H1 (cell line): ENCODE data around the gene ETFB. TPM values are rescaled to one million over a fixed set of nuclear protein-coding genes. Genes with fewer than 3 reads are reported as not detected.

Experiments used
- CHD2 ChIP-seq: IDR thresholded peaks from 2 replicates; pipeline ENCODE4 v1.6.1; 2012; ENCODE audit warnings: low read length, improper control_type of control experiment
- E2F6 ChIP-seq: IDR thresholded peaks from 2 replicates; pipeline ENCODE4 v1.6.1; 2012; ENCODE audit warnings: inconsistent platforms
- HDAC2 ChIP-seq, 2 experiments: fragments of 300-600 bp in 1 of 2; sonication (generic) in 1 of 2; IDR thresholded peaks; 2 replicates each; pipeline ENCODE4 v1.6.1; 2011 to 2012; ENCODE audit warnings: low read depth in 2 of 2, low read length in 2 of 2, mild to moderate bottlenecking in 2 of 2, moderate library complexity in 2 of 2, borderline replicate concordance in 1 of 2, inconsistent platforms in 1 of 2
- POLR2A ChIP-seq, 2 experiments: IDR thresholded peaks; 1 replicate in 1 of 2; 2 replicates in 1 of 2; pipeline ENCODE4 v1.6.1; 2011; ENCODE audit warnings: low read depth in 2 of 2, low read length in 2 of 2, mild to moderate bottlenecking in 2 of 2; ENCODE audit errors: control extremely low read depth in 1 of 2
- polyA plus RNA-seq, 7 experiments: library from polyadenylated mRNA; depleted of rRNA in 3 of 7; stranded (reverse) in 5 of 7; unstranded in 2 of 7; fragments of >200 nt in 5 of 7; fragments of 200-250 nt in 2 of 7; gene quantifications; 1 replicate in 5 of 7; 2 replicates in 1 of 7; 4 replicates in 1 of 7; pipeline versions ENCODE4 v1.2.1 to v1.2.3, GENCODE V29; 2011 to 2013; ENCODE audit warnings: missing spikeins in 2 of 7, mixed read lengths in 2 of 7
- total RNA-seq: library from RNA; stranded (reverse); fragmentation: NEBNext Ultra II Directional; extraction: Animal tissue kit (Norgen Biotek cat#: 25700); gene quantifications from 2 replicates; pipeline ENCODE4 v1.2.1, GENCODE V29; 2021

Gene ETFB
- total and polyA plus RNA-seq, 2 of the 8 experiments (the other 6 are each of a cell fraction or from before 2014, with no cell fraction given) = 40.0 to 66.5 TPM

DNA sequence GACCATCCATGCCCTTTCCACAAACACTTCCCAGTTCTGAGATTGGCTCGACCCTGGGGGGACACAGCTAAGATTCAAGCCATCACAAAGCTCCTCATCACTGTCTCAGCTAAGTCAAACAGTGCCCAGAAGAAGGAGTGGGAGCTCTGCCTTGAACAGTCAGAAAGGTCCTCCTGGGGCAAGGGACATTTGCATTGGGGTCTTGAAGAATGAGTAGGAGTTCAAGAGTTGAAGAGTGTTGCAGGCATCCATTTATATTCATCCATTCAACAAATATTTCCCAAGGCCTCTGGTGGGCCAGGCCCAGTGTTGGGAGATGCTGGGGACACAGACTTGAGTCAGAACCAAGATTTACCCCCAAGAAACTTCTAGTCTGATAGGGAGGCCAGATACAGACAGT is 48.2 kb downstream of the ETFB start (continued):
- TF ChIP-seq E2F6 (no peak), POLR2A (IDR thresholded peaks at IDR 0.05; ENCODE audit: control extremely low read depth in 1 of 2, low read depth in 2 of 2, low read length in 2 of 2) (no peak), CHD2 (no peak), HDAC2 (IDR thresholded peaks at IDR 0.05; ENCODE audit: borderline replicate concordance in 1 of 2, low read depth in 2 of 2, low read length in 2 of 2) (no peak)
